Measurements from ENCODE around the gene CACNA2D2.

CACNA2D2 gene

GRCh38 chr3:50503504-50504342 lies at the start of gene CACNA2D2:
Gene CACNA2D2 (minus strand): TSS chr3:50503634. CDS start chr3:50503423, 211 bp downstream.
- peak; percentile 83 for DNase-seq

GRCh38 chr3:50552598-50552997 lies 49.2 kb upstream of the CACNA2D2 start:
- no peak for DNase-seq

GRCh38 chr3:50551681-50552435 lies 48.4 kb upstream of the CACNA2D2 start:
- DNase-seq, result no peak

- no peak for DNase-seq
These were observed 47.7 kb upstream of the CACNA2D2 start for GRCh38 chr3:50551054-50551659.

GRCh38 chr3:50550079-50550736 lies 46.8 kb upstream of the CACNA2D2 start:
- peak; percentile 64 for DNase-seq

GRCh38 chr3:50549226-50549625 lies 45.8 kb upstream of the CACNA2D2 start:
- DNase-seq, result no peak

GRCh38 chr3:50545781-50546180 lies 42.3 kb upstream of the CACNA2D2 start:
- no peak for DNase-seq

GRCh38 chr3:50542177-50543034 lies 39.0 kb upstream of the CACNA2D2 start:
- peak; percentile 76 for DNase-seq

- no peak for DNase-seq
These were observed 36.2 kb upstream of the CACNA2D2 start for GRCh38 chr3:50539356-50540286.

GRCh38 chr3:50537421-50538129 lies 34.1 kb upstream of the CACNA2D2 start:
- no peak for DNase-seq

GRCh38 chr3:50536471-50537180 lies 33.2 kb upstream of the CACNA2D2 start:
- DNase-seq, result no peak

- peak; percentile 49 for DNase-seq
These were observed 31.4 kb upstream of the CACNA2D2 start for GRCh38 chr3:50534681-50535330.

GRCh38 chr3:50533807-50534461 lies 30.5 kb upstream of the CACNA2D2 start:
- no peak for DNase-seq

GRCh38 chr3:50533316-50533715 lies 29.9 kb upstream of the CACNA2D2 start:
- no peak for DNase-seq

- DNase-seq, result no peak
These were observed 28.8 kb upstream of the CACNA2D2 start for GRCh38 chr3:50532062-50532705.

- DNase-seq, result no peak
These were observed 27.8 kb upstream of the CACNA2D2 start for GRCh38 chr3:50531201-50531600.

- DNase-seq, result no peak
These were observed 26.9 kb upstream of the CACNA2D2 start for GRCh38 chr3:50530001-50530970.

All from right hindlimb (tissue), 1 donor.